SK-N-SH (cell line): ENCODE data around the gene HS1BP3.

Experiments used
- FOXJ3 ChIP-seq: sonication (generic); formaldehyde crosslinking; IDR thresholded peaks from 2 replicates; pipeline ENCODE4 v1.5.1; 2020; ENCODE audit warnings: mild to moderate bottlenecking, missing genetic modification reagents
- GATA2 ChIP-seq: sonication (generic); formaldehyde crosslinking; IDR thresholded peaks from 2 replicates; pipeline ENCODE4 v1.5.0; 2020; ENCODE audit warnings: mild to moderate bottlenecking, missing genetic modification reagents
- MEF2A ChIP-seq: IDR thresholded peaks from 2 replicates; pipeline ENCODE4 v1.4.0; 2012; ENCODE audit warnings: low read depth, borderline replicate concordance
- POLR2AphosphoS5 ChIP-seq: IDR thresholded peaks from 2 replicates; pipeline ENCODE4 v1.6.1; 2012; ENCODE audit warnings: low read depth, low read length
- RAD21 ChIP-seq: IDR thresholded peaks from 2 replicates; pipeline ENCODE4 v1.6.1; 2012; ENCODE audit warnings: mild to moderate bottlenecking, low read length
- SMC3 ChIP-seq: IDR thresholded peaks from 2 replicates; pipeline ENCODE4 v1.6.1; 2012; ENCODE audit warnings: low read depth, low read length, improper control_type of control experiment
- TAF1 ChIP-seq: IDR thresholded peaks from 2 replicates; pipeline ENCODE4 v1.6.1; 2012; ENCODE audit warnings: low read depth, mild to moderate bottlenecking, low read length, moderate library complexity, borderline replicate concordance
- TF ChIP-seq, protein P1 (sequence below): fragments of 200-600 bp; sonication (generic); IDR thresholded peaks from 2 replicates; pipeline ENCODE4 v1.6.1; 2017; ENCODE audit warnings: antibody characterized with exemption, mild to moderate bottlenecking, moderate library complexity

DNA sequence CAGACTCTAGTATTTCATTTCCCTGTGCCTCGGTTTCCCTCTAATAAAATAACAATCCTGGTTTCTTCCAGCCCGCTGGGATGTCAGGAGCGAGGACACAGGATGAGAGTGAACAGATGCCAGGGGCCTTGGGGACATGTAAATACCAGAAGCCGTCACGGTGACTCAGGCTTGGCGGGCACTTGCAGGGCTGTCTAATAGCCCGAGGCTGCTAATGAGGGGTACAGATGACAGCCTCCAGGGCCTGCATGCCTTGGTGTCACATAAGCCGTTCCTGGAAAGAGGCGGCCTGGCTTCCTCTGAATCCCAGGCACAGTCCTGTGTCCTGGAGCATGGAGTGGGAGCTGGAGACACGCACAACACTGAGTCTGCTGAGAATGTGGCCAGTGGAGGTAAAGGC, 28.2 kb downstream of the HS1BP3 start:
- TF ChIP-seq FOXJ3 (CRISPR knock-in tag) (no peak), MEF2A (no peak), POLR2AphosphoS5 (no peak), TAF1 (no peak), RAD21 (no peak), SMC3 (no peak), GATA2 (CRISPR knock-in tag) (no peak)
- TF ChIP-seq, protein P1, sequence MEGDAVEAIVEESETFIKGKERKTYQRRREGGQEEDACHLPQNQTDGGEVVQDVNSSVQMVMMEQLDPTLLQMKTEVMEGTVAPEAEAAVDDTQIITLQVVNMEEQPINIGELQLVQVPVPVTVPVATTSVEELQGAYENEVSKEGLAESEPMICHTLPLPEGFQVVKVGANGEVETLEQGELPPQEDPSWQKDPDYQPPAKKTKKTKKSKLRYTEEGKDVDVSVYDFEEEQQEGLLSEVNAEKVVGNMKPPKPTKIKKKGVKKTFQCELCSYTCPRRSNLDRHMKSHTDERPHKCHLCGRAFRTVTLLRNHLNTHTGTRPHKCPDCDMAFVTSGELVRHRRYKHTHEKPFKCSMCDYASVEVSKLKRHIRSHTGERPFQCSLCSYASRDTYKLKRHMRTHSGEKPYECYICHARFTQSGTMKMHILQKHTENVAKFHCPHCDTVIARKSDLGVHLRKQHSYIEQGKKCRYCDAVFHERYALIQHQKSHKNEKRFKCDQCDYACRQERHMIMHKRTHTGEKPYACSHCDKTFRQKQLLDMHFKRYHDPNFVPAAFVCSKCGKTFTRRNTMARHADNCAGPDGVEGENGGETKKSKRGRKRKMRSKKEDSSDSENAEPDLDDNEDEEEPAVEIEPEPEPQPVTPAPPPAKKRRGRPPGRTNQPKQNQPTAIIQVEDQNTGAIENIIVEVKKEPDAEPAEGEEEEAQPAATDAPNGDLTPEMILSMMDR: no peak
